ENCODE results near the gene MACROD2.
"Not testable (repeated sequence)": the region's sequence is repeated elsewhere in the genome, so short reads cannot be mapped to it uniquely, and the experiment has no call there.

MACROD2 gene

GRCh38 chr20:14984768-14985622 lies 989.7 kb downstream of the MACROD2 start:
- no peak for DNase-seq (ENCODE audit: low read depth in 2 of 2)

- DNase-seq (ENCODE audit: low read depth in 2 of 2) = no peak
Observed at GRCh38 chr20:14986026-14986655, 990.8 kb downstream of the MACROD2 start.

- no peak for DNase-seq (ENCODE audit: low read depth in 2 of 2)
Observed at GRCh38 chr20:14986656-14987055, 991.3 kb downstream of the MACROD2 start.

- no peak for DNase-seq (ENCODE audit: low read depth in 2 of 2)
Observed at GRCh38 chr20:14989535-14990290, 994.4 kb downstream of the MACROD2 start.

- no peak for DNase-seq (ENCODE audit: low read depth in 2 of 2)
Observed at GRCh38 chr20:14991023-14991422, 995.7 kb downstream of the MACROD2 start.

GRCh38 chr20:14992153-14992552 lies 996.8 kb downstream of the MACROD2 start:
- no peak for DNase-seq (ENCODE audit: low read depth in 2 of 2)

- DNase-seq (ENCODE audit: low read depth in 2 of 2) = no peak
Observed at GRCh38 chr20:14992961-14993360, 997.6 kb downstream of the MACROD2 start.

GRCh38 chr20:14996883-14997672 lies 1001.8 kb downstream of the MACROD2 start:
- DNase-seq (ENCODE audit: low read depth in 2 of 2) = no peak

- no peak for DNase-seq (ENCODE audit: low read depth in 2 of 2)
Observed at GRCh38 chr20:14997791-14998190, 1002.5 kb downstream of the MACROD2 start.

- no peak for DNase-seq (ENCODE audit: low read depth in 2 of 2)
Observed at GRCh38 chr20:15005300-15005986, 1010.1 kb downstream of the MACROD2 start.

GRCh38 chr20:15011631-15012030 lies 1016.3 kb downstream of the MACROD2 start:
- DNase-seq (ENCODE audit: low read depth in 2 of 2) = no peak

GRCh38 chr20:15012566-15012965 lies 1017.2 kb downstream of the MACROD2 start:
- no peak for DNase-seq (ENCODE audit: low read depth in 2 of 2)

- DNase-seq (ENCODE audit: low read depth in 2 of 2) = not testable (repeated sequence)
Observed at GRCh38 chr20:15016875-15017274, 1021.6 kb downstream of the MACROD2 start.

GRCh38 chr20:15018966-15019365 lies 1023.6 kb downstream of the MACROD2 start:
- DNase-seq (ENCODE audit: low read depth in 2 of 2) = no peak

- no peak for DNase-seq (ENCODE audit: low read depth in 2 of 2)
Observed at GRCh38 chr20:15020845-15021244, 1025.5 kb downstream of the MACROD2 start.

- DNase-seq (ENCODE audit: low read depth in 2 of 2) = no peak
Observed at GRCh38 chr20:15022921-15023320, 1027.6 kb downstream of the MACROD2 start.

- DNase-seq (ENCODE audit: low read depth in 2 of 2) = no peak
Observed at GRCh38 chr20:15026759-15027158, 1031.4 kb downstream of the MACROD2 start.

GRCh38 chr20:15030826-15031225 lies 1035.5 kb downstream of the MACROD2 start:
- no peak for DNase-seq (ENCODE audit: low read depth in 2 of 2)

- no peak for DNase-seq (ENCODE audit: low read depth in 2 of 2)
Observed at GRCh38 chr20:15031546-15032351, 1036.4 kb downstream of the MACROD2 start.

GRCh38 chr20:15032352-15032622 lies 1037.0 kb downstream of the MACROD2 start:
- DNase-seq (ENCODE audit: low read depth in 2 of 2) = no peak
